Loucy (cell line): ENCODE results near the gene ADRA2A.

Experiments
- H2AFZ ChIP-seq: fragments of 200-600 bp; sonication (generic); 2 replicates; pipeline ENCODE4 v1.6.0; 2016; ENCODE audit warnings: antibody characterized with exemption, mild to moderate bottlenecking, low read length, moderate library complexity
- H3F3A ChIP-seq: fragments of 200-600 bp; 2 replicates; pipeline ENCODE4 v1.6.0; 2016; ENCODE audit warnings: antibody characterized with exemption, low read depth, mild to moderate bottlenecking
- H3K27me3 ChIP-seq: fragments of 200-600 bp; sonication (generic); 2 replicates; pipeline ENCODE4 v1.6.1; 2014; ENCODE audit warnings: low read length, mild to moderate bottlenecking; ENCODE audit not compliant: insufficient read depth, poor library complexity, severe bottlenecking
- H3K36me3 ChIP-seq: fragments of 200-600 bp; sonication (generic); 2 replicates; pipeline ENCODE4 v1.6.1; 2016; ENCODE audit warnings: low read length; ENCODE audit not compliant: insufficient read depth
- H3K4me1 ChIP-seq: fragments of 200-600 bp; sonication (generic); 2 replicates; pipeline ENCODE4 v1.5.1; 2014; ENCODE audit warnings: low read length, mild to moderate bottlenecking; ENCODE audit not compliant: insufficient read depth, poor library complexity, severe bottlenecking
- H3K4me2 ChIP-seq: fragments of 200-600 bp; sonication (generic); 2 replicates; pipeline ENCODE4 v1.6.0; 2014; ENCODE audit warnings: antibody characterized with exemption, low read length, low read depth, mild to moderate bottlenecking; ENCODE audit not compliant: poor library complexity, severe bottlenecking
- H3K4me3 ChIP-seq: fragments of 200-600 bp; sonication (generic); 2 replicates; pipeline ENCODE4 v1.5.1; 2014; ENCODE audit warnings: low read length, mild to moderate bottlenecking, mixed read lengths; ENCODE audit not compliant: poor library complexity, severe bottlenecking
- H3K79me2 ChIP-seq: fragments of 200-600 bp; sonication (generic); 2 replicates; pipeline ENCODE4 v1.6.1; 2014; ENCODE audit warnings: low read length; ENCODE audit not compliant: insufficient read depth
- H3K9ac ChIP-seq: fragments of 200-600 bp; sonication (generic); 2 replicates; pipeline ENCODE4 v1.6.0; 2014; ENCODE audit warnings: mild to moderate bottlenecking, low read depth, low read length, moderate library complexity; ENCODE audit not compliant: poor library complexity, severe bottlenecking
- H3K9me2 ChIP-seq: fragments of 200-600 bp; sonication (generic); replicated peaks from 2 replicates; pipeline ENCODE4 v1.6.1; 2016; ENCODE audit warnings: low read depth, low read length, mixed read lengths
- H3K9me3 ChIP-seq: fragments of 200-600 bp; sonication (generic); 2 replicates; pipeline ENCODE4 v1.6.1; 2014; ENCODE audit warnings: mild to moderate bottlenecking, antibody characterized with exemption, low read length, low read depth; ENCODE audit not compliant: insufficient read depth
- H4K20me1 ChIP-seq: fragments of 200-600 bp; sonication (generic); 2 replicates; pipeline ENCODE4 v1.6.0; 2014; ENCODE audit warnings: antibody characterized with exemption, low read length, mild to moderate bottlenecking; ENCODE audit not compliant: insufficient read depth, poor library complexity, severe bottlenecking
- CTCF ChIP-seq: fragments of 200-600 bp; sonication (generic); conservative IDR thresholded peaks from 2 replicates; pipeline ENCODE4 v1.5.1; 2014; ENCODE audit warnings: mild to moderate bottlenecking, antibody characterized with exemption, low read length
- EZH2phosphoT487 ChIP-seq: fragments of 200-600 bp; IDR thresholded peaks from 2 replicates; pipeline ENCODE4 v1.6.1; 2018; ENCODE audit warnings: antibody characterized with exemption, mild to moderate bottlenecking, moderate library complexity, borderline replicate concordance

ADRA2A gene

GRCh38 chr10:111119637-111120036 is 42.8 kb downstream of the ADRA2A start:
- H3K27me3 ChIP-seq: no peaks in the 10 kb centered on the region
- no peaks in the 10 kb centered on the region for H3K36me3 ChIP-seq
- no peak overlapping the region for H3K9ac ChIP-seq
- no peak for TF ChIP-seq CTCF
- TF ChIP-seq EZH2phosphoT487: no peak
- H4K20me1 ChIP-seq: no peaks in the 10 kb centered on the region
- no peak overlapping the region for H3K4me3 ChIP-seq
- no peak overlapping the region for H2AFZ ChIP-seq
- no peaks in the 10 kb centered on the region for H3F3A ChIP-seq
- no peaks in the 10 kb centered on the region for H3K9me2 ChIP-seq
- no peak overlapping the region for H3K4me2 ChIP-seq
- no peaks in the 10 kb centered on the region for H3K9me3 ChIP-seq
- H3K4me1 ChIP-seq: no peaks in the 10 kb centered on the region
- H3K79me2 ChIP-seq: no peaks in the 10 kb centered on the region

- H3K4me3 ChIP-seq: no peak overlapping the region
- no peak overlapping the region for H3K9ac ChIP-seq
- no peak overlapping the region for H3K4me2 ChIP-seq
- H3K79me2 ChIP-seq: no peaks in the 10 kb centered on the region
- no peaks in the 10 kb centered on the region for H3K9me2 ChIP-seq
- no peaks in the 10 kb centered on the region for H3K4me1 ChIP-seq
- no peaks in the 10 kb centered on the region for H4K20me1 ChIP-seq
- H3K36me3 ChIP-seq: no peaks in the 10 kb centered on the region
- no peak overlapping the region for H2AFZ ChIP-seq
- H3K27me3 ChIP-seq: no peaks in the 10 kb centered on the region
- TF ChIP-seq CTCF: no peak
- no peak for TF ChIP-seq EZH2phosphoT487
- H3F3A ChIP-seq: no peaks in the 10 kb centered on the region
- H3K9me3 ChIP-seq: no peaks in the 10 kb centered on the region
These were observed 45.3 kb downstream of the ADRA2A start for GRCh38 chr10:111122127-111122526.

DNA sequence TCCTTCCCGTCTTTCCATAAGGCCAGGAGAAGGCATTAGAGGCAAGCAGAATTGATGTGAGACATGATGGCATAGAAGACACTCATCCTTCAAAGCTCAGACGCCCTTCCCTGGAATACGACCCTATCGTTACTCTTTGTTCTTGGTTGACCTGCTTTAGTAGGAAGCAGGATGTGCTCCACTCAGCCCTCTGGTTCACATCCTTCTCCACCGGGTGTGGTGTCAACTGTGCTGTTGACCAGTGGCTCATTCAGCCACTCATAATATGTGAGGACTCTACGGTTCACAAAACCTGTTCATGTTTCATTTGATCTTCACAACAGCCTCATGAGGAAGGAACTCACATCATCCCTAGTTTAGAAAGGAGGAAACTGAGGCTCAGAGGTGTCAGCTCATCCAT is 47.1 kb downstream of the ADRA2A start:
- Histone ChIP-seq H3K79me2 (no peaks in the 10 kb centered on the region), H3K36me3 (no peaks in the 10 kb centered on the region), H3K4me3 (no peak overlapping the region), H3K9me3 (no peaks in the 10 kb centered on the region), H3K4me1 (no peaks in the 10 kb centered on the region), H3K27me3 (no peaks in the 10 kb centered on the region), H2AFZ (no peak overlapping the region), H3K4me2 (no peak overlapping the region), H3F3A (no peaks in the 10 kb centered on the region), H3K9me2 (no peaks in the 10 kb centered on the region), H3K9ac (no peak overlapping the region), H4K20me1 (no peaks in the 10 kb centered on the region)
- TF ChIP-seq CTCF: no peak
- TF ChIP-seq EZH2phosphoT487: no peak
